ENCODE measurements around the gene PEX14. TPM values are rescaled to one million over a fixed set of nuclear protein-coding genes. Genes with fewer than 3 reads are reported as not detected.

PEX14 gene
- total RNA-seq, 2 donors from 2014 or later, result 16.0 TPM

- no peaks in the 10 kb centered on the region for H3K27me3 Mint-ChIP-seq
- no peaks in the 10 kb centered on the region for H3K9me3 ChIP-seq (ENCODE audit: control insufficient read depth, low read length, poor library complexity, severe bottlenecking)
- H3K4me1 Mint-ChIP-seq, result peaks cover 6% of the 10 kb centered on the region
- no peak overlapping the region for H3K27ac Mint-ChIP-seq
- H3K36me3 Mint-ChIP-seq (ENCODE audit: low read depth), result no peaks in the 10 kb centered on the region
- ATAC-seq, result no peak
- DNase-seq, result no peak
- H3K4me3 Mint-ChIP-seq, result no peak overlapping the region
These were observed 200.2 kb downstream of the PEX14 start for GRCh38 chr1:10674700-10675609.

GRCh38 chr1:10675813-10676212, 201.1 kb downstream of the PEX14 start:
- Mint-ChIP-seq H3K27ac (peak overlapping the region; percentile 19), H3K27me3 (no peaks in the 10 kb centered on the region), H3K36me3 (ENCODE audit: low read depth) (no peaks in the 10 kb centered on the region), H3K4me1 (peaks cover 7% of the 10 kb centered on the region), H3K4me3 (no peak overlapping the region)
- ATAC-seq, result no peak
- H3K9me3 ChIP-seq (ENCODE audit: control insufficient read depth, low read length, poor library complexity, severe bottlenecking), result no peaks in the 10 kb centered on the region
- DNase-seq, result no peak

GRCh38 chr1:10676963-10677362, 202.2 kb downstream of the PEX14 start:
- H3K4me3 Mint-ChIP-seq, result no peak overlapping the region
- peaks cover 11% of the 10 kb centered on the region for H3K4me1 Mint-ChIP-seq
- no peak overlapping the region for H3K27ac Mint-ChIP-seq
- no peaks in the 10 kb centered on the region for H3K27me3 Mint-ChIP-seq
- no peaks in the 10 kb centered on the region for H3K36me3 Mint-ChIP-seq (ENCODE audit: low read depth)
- no peaks in the 10 kb centered on the region for H3K9me3 ChIP-seq (ENCODE audit: control insufficient read depth, low read length, poor library complexity, severe bottlenecking)
- DNase-seq (no peak), ATAC-seq (no peak)

- no peaks in the 10 kb centered on the region for H3K9me3 ChIP-seq (ENCODE audit: control insufficient read depth, low read length, poor library complexity, severe bottlenecking)
- Mint-ChIP-seq H3K4me3 (no peak overlapping the region), H3K36me3 (ENCODE audit: low read depth) (no peaks in the 10 kb centered on the region), H3K27ac (no peak overlapping the region), H3K4me1 (peaks cover 17% of the 10 kb centered on the region), H3K27me3 (no peaks in the 10 kb centered on the region)
- no peak for ATAC-seq
- no peak for DNase-seq
These were observed 203.0 kb downstream of the PEX14 start for GRCh38 chr1:10677491-10678391.

- H3K4me3 Mint-ChIP-seq, result no peak overlapping the region
- no peak for ATAC-seq
- H3K27me3 Mint-ChIP-seq, result no peaks in the 10 kb centered on the region
- DNase-seq, result no peak
- no peaks in the 10 kb centered on the region for H3K9me3 ChIP-seq (ENCODE audit: control insufficient read depth, low read length, poor library complexity, severe bottlenecking)
- H3K27ac Mint-ChIP-seq, result no peak overlapping the region
- H3K36me3 Mint-ChIP-seq (ENCODE audit: low read depth), result no peaks in the 10 kb centered on the region
- peaks cover 19% of the 10 kb centered on the region for H3K4me1 Mint-ChIP-seq
These were observed 203.7 kb downstream of the PEX14 start for GRCh38 chr1:10678402-10678801.

- no peaks in the 10 kb centered on the region for H3K36me3 Mint-ChIP-seq (ENCODE audit: low read depth)
- no peaks in the 10 kb centered on the region for H3K27me3 Mint-ChIP-seq
- H3K27ac Mint-ChIP-seq, result peak overlapping the region; percentile 4
- no peak for DNase-seq
- no peaks in the 10 kb centered on the region for H3K9me3 ChIP-seq (ENCODE audit: control insufficient read depth, low read length, poor library complexity, severe bottlenecking)
- ATAC-seq, result no peak
- peaks cover 22% of the 10 kb centered on the region for H3K4me1 Mint-ChIP-seq
- no peak overlapping the region for H3K4me3 Mint-ChIP-seq
These were observed 204.1 kb downstream of the PEX14 start for GRCh38 chr1:10678852-10679251.

GRCh38 chr1:10679496-10680220, 204.9 kb downstream of the PEX14 start:
- no peak overlapping the region for H3K4me3 Mint-ChIP-seq
- H3K27ac Mint-ChIP-seq, result peak overlapping the region; percentile 4
- H3K4me1 Mint-ChIP-seq, result peaks cover 22% of the 10 kb centered on the region
- H3K36me3 Mint-ChIP-seq (ENCODE audit: low read depth), result no peaks in the 10 kb centered on the region
- H3K27me3 Mint-ChIP-seq, result no peaks in the 10 kb centered on the region
- H3K9me3 ChIP-seq (ENCODE audit: control insufficient read depth, low read length, poor library complexity, severe bottlenecking), result no peaks in the 10 kb centered on the region
- ATAC-seq (peak; percentile 14), DNase-seq (no peak)

Other genes with a start within 250 kb of the PEX14 start
- 10 to 100 TPM; 22.7 to 40.0 TPM for gene PGD, start 75.9 kb upstream of the PEX14 start, total RNA-seq
- gene CENPS, start 44.5 kb upstream of the PEX14 start, total RNA-seq, result 1 to 10 TPM; 3.8 to 6.3 TPM
- gene CORT, start 24.9 kb upstream of the PEX14 start, total RNA-seq, result under 1 TPM; 0.42 to 0.52 TPM
- 10 to 100 TPM; 14.6 to 15.1 TPM for gene DFFA, start 2.4 kb upstream of the PEX14 start, total RNA-seq

Measured in T-helper 17 cell (primary cell).